ENCODE results near the gene HINFP.
A peak's percentile ranks its signal among the peaks of the same experiment; 100 is the strongest.

- TF ChIP-seq CTCF (IDR thresholded peaks at IDR 0.05): peak; percentile 81 to 85 (median 84)
- TF ChIP-seq POLR2A (IDR thresholded peaks at IDR 0.05): peak; percentile 87
Measured at GRCh38 chr11:119168471-119169281, 47.3 kb downstream of the HINFP start, which contains the start of gene NLRX1.

Data from right lobe of liver (tissue), 4 donors.